OCI-LY1 (cell line): Measurements from ENCODE around the gene MSL3.

Source experiments
- CTCF ChIP-seq: fragments of 200-600 bp; sonication (generic), shearing (Covaris generic); IDR thresholded peaks from 2 replicates; pipeline ENCODE4 v1.5.1; 2017; ENCODE audit warnings: mild to moderate bottlenecking, antibody characterized with exemption, low read length, moderate library complexity, mixed read lengths
- EZH2 ChIP-seq: fragments of 200-600 bp; sonication (generic), shearing (Covaris generic); IDR thresholded peaks from 2 replicates; pipeline ENCODE4 v1.8.0; 2017; ENCODE audit warnings: borderline replicate concordance, mixed run types, mild to moderate bottlenecking, antibody characterized with exemption, low read length, moderate library complexity, mixed read lengths

DNA sequence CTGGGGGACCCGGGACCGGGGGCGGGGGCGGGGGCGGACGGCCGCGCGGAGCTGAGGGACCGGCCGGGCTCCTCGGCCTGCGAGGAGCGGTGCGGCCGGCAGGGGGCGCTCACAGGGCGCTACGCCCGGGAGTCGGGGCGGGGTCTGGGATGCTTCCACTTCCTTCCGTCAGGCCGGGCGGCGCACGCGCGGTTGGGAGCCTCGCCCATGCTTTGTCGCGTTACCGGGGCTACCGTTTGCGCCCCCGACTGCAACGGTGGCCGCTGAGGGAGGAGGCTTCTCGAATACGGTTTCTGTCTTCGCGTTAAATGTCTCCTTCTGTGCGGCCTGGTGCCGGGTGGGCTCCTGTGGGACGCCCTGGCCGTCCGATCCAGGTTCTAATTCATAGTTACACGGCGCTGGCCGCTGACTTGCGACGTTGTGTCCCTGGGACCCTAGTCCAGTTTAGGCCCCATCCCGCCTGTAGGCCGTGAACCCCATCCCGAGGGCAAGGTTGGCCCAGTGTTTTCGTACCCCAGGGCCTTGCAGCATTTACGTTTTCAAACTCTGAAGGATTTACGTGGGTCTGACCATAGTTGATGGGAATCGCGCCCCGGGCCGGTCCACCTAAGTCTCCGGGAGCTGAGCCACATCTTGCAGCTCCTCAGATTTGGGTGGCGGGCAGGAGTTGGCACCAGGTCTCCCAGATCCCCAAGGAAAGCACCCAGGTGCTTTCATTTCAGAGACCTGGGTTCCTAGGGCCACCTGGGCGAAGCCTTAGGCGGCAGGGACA lies 549 bp downstream of the MSL3 start:
- TF ChIP-seq CTCF (peak; percentile 39), EZH2 (no peak)
